Keratinocyte (primary cell): Measurements from ENCODE around the gene ZCWPW1. TPM values are rescaled to one million over a fixed set of nuclear protein-coding genes. Genes with fewer than 3 reads are reported as not detected.

Source experiments
- DNase-seq: peaks from one replicate; pipeline ENCODE4 v3.0.0-alpha.2; 2011; ENCODE audit warnings: low read depth, missing footprints, low spot score
- FAIRE-seq: peaks from 2 replicates; lab custom pipeline; 2011; peaks lifted over from hg19 to GRCh38; lab: Jason Lieb, UNC
- H2AFZ ChIP-seq: 2 replicates; pipeline ENCODE4 v1.6.0; 2012; ENCODE audit warnings: low read length, control low read depth, inconsistent platforms; ENCODE audit not compliant: control insufficient read depth
- H3K27ac ChIP-seq: 2 replicates; pipeline ENCODE4 v1.5.1; 2011; ENCODE audit warnings: low read length; ENCODE audit not compliant: control insufficient read depth, insufficient read depth
- H3K27me3 ChIP-seq: 3 replicates; pipeline ENCODE4 v1.6.0; 2011; ENCODE audit warnings: low read length; ENCODE audit not compliant: control insufficient read depth, insufficient read depth; ENCODE audit errors: extremely low read depth
- H3K36me3 ChIP-seq, 2 experiments: 2 replicates in 1 of 2; 3 replicates in 1 of 2; pipeline ENCODE4 v1.5.1; 2011; ENCODE audit warnings: low read length in 2 of 2, mild to moderate bottlenecking in 1 of 2; ENCODE audit not compliant: control insufficient read depth in 2 of 2, insufficient read depth in 2 of 2; ENCODE audit errors: extremely low read depth in 1 of 2
- H3K4me1 ChIP-seq: 3 replicates; pipeline ENCODE4 v1.5.1; 2011; ENCODE audit warnings: low read length; ENCODE audit not compliant: control insufficient read depth, insufficient read depth; ENCODE audit errors: extremely low read depth
- H3K4me2 ChIP-seq: 3 replicates; pipeline ENCODE4 v1.6.0; 2011; ENCODE audit warnings: low read depth, low read length; ENCODE audit not compliant: control insufficient read depth, insufficient read depth; ENCODE audit errors: extremely low read depth
- H3K4me3 ChIP-seq, 3 experiments: fragments of 200-600 bp in 1 of 3; sonication (generic) in 1 of 3; 2 replicates in 2 of 3; 3 replicates in 1 of 3; pipeline ENCODE4 v1.5.1; 2011 to 2016; ENCODE audit warnings: low read length in 3 of 3, mild to moderate bottlenecking in 3 of 3, control low read depth in 2 of 3, inconsistent platforms in 1 of 3, low read depth in 1 of 3, mixed read lengths in 1 of 3, mixed run types in 1 of 3, moderate library complexity in 1 of 3; ENCODE audit not compliant: control insufficient read depth in 2 of 3, insufficient read depth in 2 of 3; ENCODE audit errors: extremely low read depth in 1 of 3
- H3K79me2 ChIP-seq: 2 replicates; pipeline ENCODE4 v1.6.0; 2012; ENCODE audit warnings: low read length; ENCODE audit not compliant: control insufficient read depth, insufficient read depth
- H3K9ac ChIP-seq: 3 replicates; pipeline ENCODE4 v1.6.0; 2011; ENCODE audit warnings: low read length; ENCODE audit not compliant: control insufficient read depth, insufficient read depth; ENCODE audit errors: extremely low read depth
- H3K9me1 ChIP-seq: 3 replicates; pipeline ENCODE4 v1.6.0; 2011; ENCODE audit warnings: low read length; ENCODE audit not compliant: control insufficient read depth, insufficient read depth; ENCODE audit errors: extremely low read depth
- H3K9me3 ChIP-seq: 2 replicates; pipeline ENCODE4 v1.5.1; 2012; ENCODE audit warnings: low read depth, low read length; ENCODE audit not compliant: control insufficient read depth
- H4K20me1 ChIP-seq: 3 replicates; pipeline ENCODE4 v1.6.0; 2011; ENCODE audit warnings: low read length; ENCODE audit not compliant: control insufficient read depth, insufficient read depth; ENCODE audit errors: extremely low read depth
- EZH2 ChIP-seq: IDR thresholded peaks from one replicate; pipeline ENCODE4 v1.6.1; 2012; ENCODE audit warnings: inconsistent platforms, mild to moderate bottlenecking, low read length, moderate library complexity
- dilution Hi-C: fragments of 300-500 bp; cut with MboI; formaldehyde crosslinking; loops from one replicate; pipeline ENCODE4 v1.7.0; 2020; ENCODE audit warnings: low sequenced_read_pairs; ENCODE audit not compliant: extremely low pct_ligation_motif_present
- polyA minus RNA-seq, 3 experiments: library from RNA; depleted of rRNA, polyadenylated mRNA; stranded (reverse); fragments of >200 nt; gene quantifications; 1 replicate in 1 of 3; 2 replicates in 1 of 3; 3 replicates in 1 of 3; pipeline ENCODE4 v1.2.3, GENCODE V29; 2011
- polyA plus RNA-seq, 5 experiments: library from polyadenylated mRNA; depleted of rRNA in 3 of 5; stranded (reverse) in 3 of 5; stranded (forward) in 1 of 5; unstranded in 1 of 5; fragments of >200 nt; gene quantifications; 1 replicate in 1 of 5; 2 replicates in 3 of 5; 3 replicates in 1 of 5; pipeline versions ENCODE4 v1.2.1 to v1.2.3, GENCODE V29; 2011 to 2012; ENCODE audit warnings: missing spikeins in 2 of 5, low read depth in 1 of 5, low replicate concordance in 1 of 5
- TF ChIP-seq, protein P1 (sequence below), 3 experiments: IDR thresholded peaks in 1 of 3; conservative IDR thresholded peaks in 1 of 3; optimal IDR thresholded peaks in 1 of 3; 2 replicates in 2 of 3; 3 replicates in 1 of 3; pipeline versions ENCODE3 to v1.5.1; 2011; ENCODE audit warnings: low read length in 3 of 3, mild to moderate bottlenecking in 3 of 3, moderate library complexity in 2 of 3, control low read depth in 1 of 3, inconsistent platforms in 1 of 3; ENCODE audit not compliant: insufficient read depth in 2 of 3; ENCODE audit errors: extremely low read depth in 1 of 3

ZCWPW1 gene, protein sequence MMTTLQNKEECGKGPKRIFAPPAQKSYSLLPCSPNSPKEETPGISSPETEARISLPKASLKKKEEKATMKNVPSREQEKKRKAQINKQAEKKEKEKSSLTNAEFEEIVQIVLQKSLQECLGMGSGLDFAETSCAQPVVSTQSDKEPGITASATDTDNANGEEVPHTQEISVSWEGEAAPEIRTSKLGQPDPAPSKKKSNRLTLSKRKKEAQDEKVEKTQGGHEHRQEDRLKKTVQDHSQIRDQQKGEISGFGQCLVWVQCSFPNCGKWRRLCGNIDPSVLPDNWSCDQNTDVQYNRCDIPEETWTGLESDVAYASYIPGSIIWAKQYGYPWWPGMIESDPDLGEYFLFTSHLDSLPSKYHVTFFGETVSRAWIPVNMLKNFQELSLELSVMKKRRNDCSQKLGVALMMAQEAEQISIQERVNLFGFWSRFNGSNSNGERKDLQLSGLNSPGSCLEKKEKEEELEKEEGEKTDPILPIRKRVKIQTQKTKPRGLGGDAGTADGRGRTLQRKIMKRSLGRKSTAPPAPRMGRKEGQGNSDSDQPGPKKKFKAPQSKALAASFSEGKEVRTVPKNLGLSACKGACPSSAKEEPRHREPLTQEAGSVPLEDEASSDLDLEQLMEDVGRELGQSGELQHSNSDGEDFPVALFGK
- polyA plus RNA-seq = 1.4 to 2.0 TPM (median 1.7 TPM) in 3 replicates
- polyA plus RNA-seq (2011; ENCODE audit: low read depth) = 2.9 TPM
- 1.4 TPM in 2 replicates for polyA plus RNA-seq (2011; cell fraction: cytosol; rRNA removed)
- 2.8 and 3.1 TPM in 2 replicates for polyA plus RNA-seq (2011; cell fraction: nucleus; rRNA removed)
- polyA plus RNA-seq (2012; ENCODE audit: low replicate concordance) = 1.9 and 2.6 TPM in 2 replicates
- 0.16 to 0.54 TPM in 2 of 3 replicates, not detected in the other for polyA minus RNA-seq
- polyA minus RNA-seq (2011; cell fraction: cytosol; rRNA and poly(A)+ RNA removed) = not detected
- polyA minus RNA-seq (2011; cell fraction: nucleus; rRNA and poly(A)+ RNA removed) = 0.84 and 0.85 TPM in 2 replicates

DNA sequence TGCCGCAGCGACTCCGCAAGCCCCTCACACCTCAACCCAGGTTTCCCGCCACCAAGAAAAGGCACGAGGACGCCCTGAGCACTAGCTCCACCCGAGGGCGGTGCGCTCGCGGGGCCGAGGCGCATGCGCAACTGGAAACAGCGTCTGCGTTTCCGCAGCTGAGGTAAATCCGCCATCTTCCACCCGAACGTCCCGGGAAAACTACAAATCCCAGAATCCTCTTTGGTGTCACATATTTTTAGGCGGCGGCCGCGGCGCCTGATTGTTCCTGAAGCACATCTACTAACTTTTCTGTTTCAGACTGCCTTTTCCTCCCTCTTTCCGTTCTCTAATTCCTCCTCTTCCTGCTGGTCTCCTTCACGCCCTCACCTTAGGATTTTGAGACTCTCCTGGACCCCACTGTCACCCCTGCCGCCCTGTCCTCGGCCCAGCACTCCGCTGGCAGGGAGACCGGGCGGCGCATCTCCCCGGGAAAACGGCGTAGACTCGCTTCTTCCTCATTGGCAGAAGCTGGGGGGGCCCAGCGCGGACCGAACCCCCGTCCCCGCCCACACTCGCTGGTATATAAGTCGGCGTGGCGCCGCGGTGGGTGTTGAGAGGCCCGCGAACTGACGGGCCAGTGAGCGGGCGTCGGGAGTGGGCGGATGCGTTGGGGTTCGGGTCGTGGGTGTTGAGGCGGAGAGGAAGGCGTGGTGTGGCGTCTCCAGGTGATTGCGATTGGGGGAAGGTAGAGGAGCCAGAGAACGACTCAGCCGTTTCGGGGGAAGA, at the start of gene ZCWPW1:
TSS of gene ZCWPW1 (minus strand) at position 505 of the 768 bp plus-strand sequence. CDS start 8,054 bp downstream, outside the sequence.
- Histone ChIP-seq H4K20me1 (peaks cover 4% of the 10 kb centered on the region), H3K79me2 (peaks cover 30% of the 10 kb centered on the region), H3K9ac (peak within 1 kb of the TSS; percentile 99), H3K36me3 (peaks cover 2 to 22% of the 10 kb centered on the region in 2 experiments), H3K9me3 (no peaks in the 10 kb centered on the region), H3K9me1 (peaks cover 3% of the 10 kb centered on the region), H3K27ac (peak within 1 kb of the TSS; percentile 96), H3K4me3 (peak within 1 kb of the TSS; percentile 72 to 91 (median 86)), H3K4me2 (peak within 1 kb of the TSS; percentile 96), H3K4me1 (peaks cover 24% of the 10 kb centered on the region), H2AFZ (peak within 1 kb of the TSS; percentile 98), H3K27me3 (no peaks in the 10 kb centered on the region)
- peak; percentile 82 for DNase-seq
- dilution Hi-C loops = no loop called here
- FAIRE-seq = peak; percentile 73
- TF ChIP-seq, protein P1, sequence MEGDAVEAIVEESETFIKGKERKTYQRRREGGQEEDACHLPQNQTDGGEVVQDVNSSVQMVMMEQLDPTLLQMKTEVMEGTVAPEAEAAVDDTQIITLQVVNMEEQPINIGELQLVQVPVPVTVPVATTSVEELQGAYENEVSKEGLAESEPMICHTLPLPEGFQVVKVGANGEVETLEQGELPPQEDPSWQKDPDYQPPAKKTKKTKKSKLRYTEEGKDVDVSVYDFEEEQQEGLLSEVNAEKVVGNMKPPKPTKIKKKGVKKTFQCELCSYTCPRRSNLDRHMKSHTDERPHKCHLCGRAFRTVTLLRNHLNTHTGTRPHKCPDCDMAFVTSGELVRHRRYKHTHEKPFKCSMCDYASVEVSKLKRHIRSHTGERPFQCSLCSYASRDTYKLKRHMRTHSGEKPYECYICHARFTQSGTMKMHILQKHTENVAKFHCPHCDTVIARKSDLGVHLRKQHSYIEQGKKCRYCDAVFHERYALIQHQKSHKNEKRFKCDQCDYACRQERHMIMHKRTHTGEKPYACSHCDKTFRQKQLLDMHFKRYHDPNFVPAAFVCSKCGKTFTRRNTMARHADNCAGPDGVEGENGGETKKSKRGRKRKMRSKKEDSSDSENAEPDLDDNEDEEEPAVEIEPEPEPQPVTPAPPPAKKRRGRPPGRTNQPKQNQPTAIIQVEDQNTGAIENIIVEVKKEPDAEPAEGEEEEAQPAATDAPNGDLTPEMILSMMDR (optimal IDR thresholded peaks at IDR 0.05 in 1 of 3, IDR thresholded peaks at IDR 0.05 in 1 of 3, conservative IDR thresholded peaks at IDR 0.05 in 1 of 3; ENCODE audit: extremely low read depth in 1 of 3, insufficient read depth in 2 of 3, low read length in 3 of 3) = no peak
- no peak for TF ChIP-seq EZH2

DNA sequence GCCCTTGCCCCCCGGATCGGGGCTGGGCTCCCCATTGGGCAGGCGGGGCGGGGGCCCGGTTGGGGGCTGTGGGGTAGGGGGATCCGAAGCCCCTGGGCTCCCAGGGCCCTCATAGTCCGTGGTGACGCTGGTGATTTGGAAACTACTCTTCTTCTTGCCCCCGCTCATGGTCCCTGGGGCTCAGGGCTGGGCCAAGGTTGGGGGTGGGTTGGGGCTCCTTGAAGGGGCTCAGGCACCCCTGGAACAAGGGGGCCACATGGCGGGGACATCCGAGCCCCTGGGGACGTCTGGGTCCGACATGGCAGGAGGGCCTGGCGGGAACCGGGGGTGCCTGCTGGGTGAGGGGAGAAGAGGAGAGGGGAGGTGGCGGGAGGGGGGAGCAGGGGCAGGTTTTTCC, 49.4 kb upstream of the ZCWPW1 start:
- FAIRE-seq = no peak
- peak overlapping the region; percentile 78 for H3K27ac ChIP-seq
- DNase-seq = no peak
- H3K4me3 ChIP-seq = peak overlapping the region; percentile 84 to 93 (median 89)
- no peaks in the 10 kb centered on the region for H3K9me1 ChIP-seq
- H2AFZ ChIP-seq = no peak overlapping the region
- H3K79me2 ChIP-seq = peaks cover 33% of the 10 kb centered on the region
- no peaks in the 10 kb centered on the region for H4K20me1 ChIP-seq
- peak overlapping the region; percentile 81 for H3K4me2 ChIP-seq
- dilution Hi-C loops = no loop called here
- H3K9ac ChIP-seq = peak overlapping the region; percentile 89
- TF ChIP-seq EZH2 = no peak
- TF ChIP-seq, protein P1 (optimal IDR thresholded peaks at IDR 0.05 in 1 of 3, IDR thresholded peaks at IDR 0.05 in 1 of 3, conservative IDR thresholded peaks at IDR 0.05 in 1 of 3; ENCODE audit: extremely low read depth in 1 of 3, insufficient read depth in 2 of 3, low read length in 3 of 3) = no peak
- H3K36me3 ChIP-seq = peaks cover 0 to 6% of the 10 kb centered on the region in 2 experiments
- peaks cover 26% of the 10 kb centered on the region for H3K4me1 ChIP-seq
- H3K27me3 ChIP-seq = no peaks in the 10 kb centered on the region
- no peaks in the 10 kb centered on the region for H3K9me3 ChIP-seq
